GM12878 (cell line): Measurements from ENCODE around the gene SEMA3D. TPM values are rescaled to one million over a fixed set of nuclear protein-coding genes. Genes with fewer than 3 reads are reported as not detected.

Experiments used
- ATAC-seq: fragments of 200-7000 bp; cut with Tn5 transposase; 3 replicates; pipeline ENCODE4 v1.9.1; 2020; ENCODE audit warnings: mild to moderate bottlenecking, moderate library complexity
- BruUV-seq: library from RNA; stranded (reverse); fragments of 400-500 nt; replicated peaks from 2 replicates; lab custom pipeline; 2021; lab: Mats Ljungman, UMichigan
- CTCF ChIA-PET: fragments of 300-600 bp; sonication (Branson Sonifier 250); formaldehyde crosslinking; extraction: SDS; loops from one replicate; lab custom pipeline; 2021; ENCODE audit warnings: inconsistent platforms; lab: Yijun Ruan, JAX
- POLR2A ChIA-PET: fragments of 350-600 bp; formaldehyde crosslinking; extraction: SDS; loops from one replicate; lab custom pipeline; 2021; ENCODE audit warnings: inconsistent platforms; lab: Charles Lee
- RAD21 ChIA-PET: fragments of 300-600 bp; sonication (Branson Sonifier 250); formaldehyde crosslinking; loops from one replicate; lab custom pipeline; 2023; ENCODE audit warnings: antibody characterized with exemption; ENCODE audit not compliant: unreplicated experiment; lab: Charles Lee
- SMC1A ChIA-PET: fragments of 300-600 bp; sonication (Branson Sonifier 250); formaldehyde crosslinking; loops from one replicate; lab custom pipeline; 2023; ENCODE audit not compliant: unreplicated experiment, uncharacterized antibody; lab: Charles Lee
- DNase-seq: peaks from one replicate; pipeline ENCODE4 v3.0.0-alpha.2; 2011; ENCODE audit warnings: low read depth, low spot score
- FAIRE-seq: peaks from 3 replicates; lab custom pipeline; 2011; peaks lifted over from hg19 to GRCh38; lab: Jason Lieb, UNC
- H2AFZ ChIP-seq: 2 replicates; pipeline ENCODE4 v1.6.0; 2011; ENCODE audit warnings: low read depth, low read length, control low read depth; ENCODE audit not compliant: control insufficient read depth
- H3K27ac ChIP-seq: 2 replicates; pipeline ENCODE4 v1.5.1; 2011; ENCODE audit warnings: control low read depth; ENCODE audit not compliant: control insufficient read depth, insufficient read depth
- H3K27me3 ChIP-seq, 2 experiments: replicated peaks in 1 of 2; 2 replicates each; pipeline versions ENCODE4 v1.6.0 to v1.6.1; 2011; ENCODE audit warnings: low read length in 1 of 2; ENCODE audit not compliant: control insufficient read depth in 2 of 2, insufficient read depth in 2 of 2
- H3K36me3 ChIP-seq, 2 experiments: 2 replicates each; pipeline ENCODE4 v1.5.1; 2011; ENCODE audit warnings: low read length in 1 of 2; ENCODE audit not compliant: control insufficient read depth in 2 of 2, insufficient read depth in 2 of 2
- H3K4me1 ChIP-seq: 2 replicates; pipeline ENCODE4 v1.6.1; 2011; ENCODE audit warnings: mild to moderate bottlenecking, low read length, moderate library complexity, mixed read lengths; ENCODE audit not compliant: control insufficient read depth, insufficient read depth
- H3K4me2 ChIP-seq: 2 replicates; pipeline ENCODE4 v1.6.0; 2011; ENCODE audit warnings: control low read depth; ENCODE audit not compliant: control insufficient read depth, insufficient read depth
- H3K4me3 ChIP-seq: fragments of 200-600 bp; sonication (generic); 2 replicates; pipeline ENCODE4 v1.5.1; 2016
- H3K79me2 ChIP-seq: 2 replicates; pipeline ENCODE4 v1.6.0; 2011; ENCODE audit warnings: low read length; ENCODE audit not compliant: control insufficient read depth, insufficient read depth
- H3K9ac ChIP-seq: 2 replicates; pipeline ENCODE4 v1.8.0; 2011; ENCODE audit warnings: low read length, control low read depth, mixed read lengths; ENCODE audit not compliant: control insufficient read depth, insufficient read depth
- H3K9me3 ChIP-seq: replicated peaks from 3 replicates; pipeline ENCODE4 v1.5.1; 2011; ENCODE audit warnings: mild to moderate bottlenecking, low read length; ENCODE audit not compliant: control insufficient read depth, insufficient read depth
- H4K20me1 ChIP-seq: 2 replicates; pipeline ENCODE4 v1.6.0; 2011; ENCODE audit not compliant: control insufficient read depth, insufficient read depth
- CEBPB ChIP-seq, 2 experiments: fragments of 150-350 bp in 1 of 2; IDR thresholded peaks; 2 replicates each; pipeline ENCODE4 v1.6.1; 2012 to 2014; ENCODE audit warnings: low read depth in 2 of 2, low read length in 2 of 2, borderline replicate concordance in 1 of 2, inconsistent platforms in 1 of 2
- CUX1 ChIP-seq: IDR thresholded peaks from 2 replicates; pipeline ENCODE4 v1.6.1; 2012; ENCODE audit warnings: improper control_type of control experiment, low read depth, low read length; ENCODE audit not compliant: insufficient replicate concordance
- ESRRA ChIP-seq: IDR thresholded peaks from 2 replicates; pipeline ENCODE4 v1.6.1; 2012; ENCODE audit warnings: mild to moderate bottlenecking, low read length, improper control_type of control experiment
- FOS ChIP-seq: IDR thresholded peaks from 3 replicates; pipeline ENCODE4 v1.6.1; 2011; ENCODE audit warnings: borderline replicate concordance; ENCODE audit not compliant: insufficient read length; ENCODE audit errors: extremely low read depth
- GATAD2B ChIP-seq: fragments of 450-650 bp; conservative IDR thresholded peaks from 2 replicates; pipeline ENCODE4 v1.6.1; 2017; ENCODE audit warnings: low read depth, mild to moderate bottlenecking, moderate library complexity
- NFYA ChIP-seq: IDR thresholded peaks from 2 replicates; pipeline ENCODE4 v1.6.1; 2011; ENCODE audit warnings: low read depth, mild to moderate bottlenecking, low read length, improper control_type of control experiment, borderline replicate concordance
- NR2F1 ChIP-seq: fragments of 450-650 bp; conservative IDR thresholded peaks from 2 replicates; pipeline ENCODE4 v1.6.1; 2017; ENCODE audit warnings: mild to moderate bottlenecking
- NRF1 ChIP-seq: conservative IDR thresholded peaks from 2 replicates; pipeline ENCODE4 v1.6.1; 2011; ENCODE audit warnings: mild to moderate bottlenecking, low read depth, low read length, improper control_type of control experiment
- POLR2AphosphoS2 ChIP-seq: IDR thresholded peaks from 2 replicates; pipeline ENCODE4 v1.6.1; 2011; ENCODE audit warnings: low read depth, mild to moderate bottlenecking, low read length, improper control_type of control experiment, moderate library complexity
- SP1 ChIP-seq: IDR thresholded peaks from one replicate; pipeline ENCODE4 v1.6.1; 2011; ENCODE audit warnings: low read depth, low read length
- TCF12 ChIP-seq: IDR thresholded peaks from 2 replicates; pipeline ENCODE4 v1.6.1; 2011; ENCODE audit warnings: low read depth, mild to moderate bottlenecking, low read length
- WRNIP1 ChIP-seq: IDR thresholded peaks from 2 replicates; pipeline ENCODE4 v1.6.1; 2011; ENCODE audit warnings: low read depth, low read length, improper control_type of control experiment, borderline replicate concordance
- ZSCAN29 ChIP-seq: fragments of 450-650 bp; IDR thresholded peaks from 2 replicates; pipeline ENCODE4 v1.6.1; 2017; ENCODE audit warnings: mild to moderate bottlenecking, moderate library complexity
- WGBS: methylation state at CpG from one replicate; pipeline ENCODE4 v1.1.6; 2016; ENCODE audit warnings: low lambda C conversion rate; ENCODE audit not compliant: insufficient replicate concordance, insufficient coverage; ENCODE audit errors: missing lambda C conversion rate; 5-methylcytosine and 5-hydroxymethylcytosine counted together
- in situ Hi-C: fragments of 300-500 bp; cut with MboI; formaldehyde crosslinking; loops from 9 replicates; pipeline ENCODE4 v1.14.3; 2018; ENCODE audit warnings: mixed read lengths
- intact Hi-C: fragments of 100-400 bp; cut with micrococcal nuclease; formaldehyde crosslinking; loops from one replicate; pipeline ENCODE4 v1.14.2; 2022; ENCODE audit not compliant: unreplicated experiment
- polyA plus RNA-seq, 11 experiments: library from polyadenylated mRNA; depleted of rRNA in 4 of 11; unstranded in 6 of 11; stranded (reverse) in 5 of 11; fragments of >200 nt; fragmentation: Nextera tagmentation in 4 of 11; fragmentation: Illumina TruSeq in 1 of 11; extraction: Ambion mirVana in 4 of 11; extraction: Trizol in 1 of 11; gene quantifications; 1 replicate in 1 of 11; 2 replicates in 10 of 11; pipeline versions ENCODE4 v1.2.1 to v1.2.3, GENCODE V29; 2011 to 2016; ENCODE audit warnings: inconsistent platforms in 2 of 11, missing spikeins in 2 of 11, low read depth in 1 of 11
- total RNA-seq, 4 experiments: library from RNA; depleted of rRNA in 3 of 4; stranded (reverse); fragments of >200 nt in 3 of 4; fragmentation: Illumina TruSeq in 1 of 4; extraction: Trizol in 1 of 4; gene quantifications; 2 replicates each; pipeline versions ENCODE4 v1.2.1 to v1.2.3, GENCODE V29; 2013 to 2021
- TF ChIP-seq, protein P1 (sequence below): IDR thresholded peaks from 2 replicates; pipeline ENCODE4 v1.6.1; 2012; ENCODE audit warnings: low read depth, low read length, improper control_type of control experiment

SEMA3D gene
- total and polyA plus RNA-seq, 10 of the 15 experiments (the other 5 are each of a cell fraction or from before 2014, with no cell fraction given) = 0.04 TPM; not detected in 9

- TF ChIP-seq NR2F1 (no peak), NRF1 (no peak)
- TF ChIP-seq, all 136 proteins: peak for 0
Measured at GRCh38 chr7:85010306-85010705, 176.6 kb downstream of the SEMA3D start (continued).

- whole genome bisulfite sequencing = 3% methylated on average over 1 of the region's 1 CpG
- POLR2A ChIA-PET = no interaction called here
- H3K79me2 ChIP-seq = no peaks in the 10 kb centered on the region
Measured at GRCh38 chr7:85006754-85007153, 180.1 kb downstream of the SEMA3D start.

More at GRCh38 chr7:85006754-85007153, 180.1 kb downstream of the SEMA3D start:
- ATAC-seq (no peak), DNase-seq (no peak), FAIRE-seq (no peak)
- no peaks in the 10 kb centered on the region for H3K27me3 ChIP-seq
- no peak overlapping the region for H3K27ac ChIP-seq
- in situ Hi-C loops = no loop called here
- no peak overlapping the region for H3K4me2 ChIP-seq
- RAD21 ChIA-PET = no interaction called here
- no peaks in the 10 kb centered on the region for H3K36me3 ChIP-seq
- intact Hi-C loops = no loop called here
- H3K9me3 ChIP-seq = no peaks in the 10 kb centered on the region
- H2AFZ ChIP-seq = no peak overlapping the region
- no TSS peak for BruUV-seq
- no peak overlapping the region for H3K4me3 ChIP-seq
- SMC1A ChIA-PET = no interaction called here
- H3K4me1 ChIP-seq = no peaks in the 10 kb centered on the region
- H3K9ac ChIP-seq = no peak overlapping the region
- TF ChIP-seq, protein P1, sequence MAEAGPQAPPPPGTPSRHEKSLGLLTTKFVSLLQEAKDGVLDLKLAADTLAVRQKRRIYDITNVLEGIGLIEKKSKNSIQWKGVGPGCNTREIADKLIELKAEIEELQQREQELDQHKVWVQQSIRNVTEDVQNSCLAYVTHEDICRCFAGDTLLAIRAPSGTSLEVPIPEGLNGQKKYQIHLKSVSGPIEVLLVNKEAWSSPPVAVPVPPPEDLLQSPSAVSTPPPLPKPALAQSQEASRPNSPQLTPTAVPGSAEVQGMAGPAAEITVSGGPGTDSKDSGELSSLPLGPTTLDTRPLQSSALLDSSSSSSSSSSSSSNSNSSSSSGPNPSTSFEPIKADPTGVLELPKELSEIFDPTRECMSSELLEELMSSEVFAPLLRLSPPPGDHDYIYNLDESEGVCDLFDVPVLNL = no peak
- TF ChIP-seq NFYA (no peak), ZSCAN29 (no peak), WRNIP1 (no peak), GATAD2B (no peak), FOS (no peak), POLR2AphosphoS2 (no peak), CUX1 (no peak), TCF12 (no peak), SP1 (no peak), ESRRA (no peak), CEBPB (IDR thresholded peaks at IDR 0.05; ENCODE audit: borderline replicate concordance in 1 of 2, low read depth in 2 of 2, low read length in 2 of 2) (no peak)
- CTCF ChIA-PET = interaction anchor here (1.1 kb wide), 1 partner anchor 92 kb away, joined by 3 read pairs; no protein-coding TSS in a partner anchor
- no peaks in the 10 kb centered on the region for H4K20me1 ChIP-seq
